Measurements from ENCODE around the gene TRMT6.

TRMT6 gene

DNA sequence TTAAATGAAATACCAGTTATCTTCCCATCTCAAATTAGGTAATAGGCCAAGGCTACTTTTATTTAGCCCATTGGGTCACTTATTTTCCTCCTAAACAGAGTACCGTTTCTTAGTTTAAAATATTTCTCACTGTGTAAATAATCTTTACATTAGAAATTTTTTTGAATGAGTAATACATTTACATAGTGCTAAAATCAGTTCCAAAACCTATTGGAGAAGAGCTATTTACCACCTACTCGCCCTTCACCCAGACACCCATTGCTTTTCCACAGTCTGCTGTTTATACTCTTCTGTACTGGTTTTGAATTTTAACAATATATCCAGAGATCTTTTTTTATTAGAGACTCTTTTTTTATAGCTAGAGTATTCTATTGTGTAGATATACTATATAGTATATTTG lies 37.0 kb upstream of the TRMT6 start:
- no peak for TF ChIP-seq EZH2phosphoT487 (IDR thresholded peaks at IDR 0.05; ENCODE audit: borderline replicate concordance, low read length)
- TF ChIP-seq, protein P1, sequence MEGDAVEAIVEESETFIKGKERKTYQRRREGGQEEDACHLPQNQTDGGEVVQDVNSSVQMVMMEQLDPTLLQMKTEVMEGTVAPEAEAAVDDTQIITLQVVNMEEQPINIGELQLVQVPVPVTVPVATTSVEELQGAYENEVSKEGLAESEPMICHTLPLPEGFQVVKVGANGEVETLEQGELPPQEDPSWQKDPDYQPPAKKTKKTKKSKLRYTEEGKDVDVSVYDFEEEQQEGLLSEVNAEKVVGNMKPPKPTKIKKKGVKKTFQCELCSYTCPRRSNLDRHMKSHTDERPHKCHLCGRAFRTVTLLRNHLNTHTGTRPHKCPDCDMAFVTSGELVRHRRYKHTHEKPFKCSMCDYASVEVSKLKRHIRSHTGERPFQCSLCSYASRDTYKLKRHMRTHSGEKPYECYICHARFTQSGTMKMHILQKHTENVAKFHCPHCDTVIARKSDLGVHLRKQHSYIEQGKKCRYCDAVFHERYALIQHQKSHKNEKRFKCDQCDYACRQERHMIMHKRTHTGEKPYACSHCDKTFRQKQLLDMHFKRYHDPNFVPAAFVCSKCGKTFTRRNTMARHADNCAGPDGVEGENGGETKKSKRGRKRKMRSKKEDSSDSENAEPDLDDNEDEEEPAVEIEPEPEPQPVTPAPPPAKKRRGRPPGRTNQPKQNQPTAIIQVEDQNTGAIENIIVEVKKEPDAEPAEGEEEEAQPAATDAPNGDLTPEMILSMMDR (IDR thresholded peaks at IDR 0.05; ENCODE audit: low read depth, low read length, poor library complexity, severe bottlenecking) = no peak
- no peaks in the 10 kb centered on the region for H3K27me3 ChIP-seq (ENCODE audit: control insufficient read depth, low read length)
- H3K4me1 ChIP-seq (ENCODE audit: control insufficient read depth, low read length) = no peaks in the 10 kb centered on the region
- peaks cover 91% of the 10 kb centered on the region for H3K36me3 ChIP-seq (ENCODE audit: control insufficient read depth, low read length)
- H3K4me3 ChIP-seq (ENCODE audit: low read length) = no peak overlapping the region
- H3K9me2 ChIP-seq (replicated peaks; ENCODE audit: control insufficient read depth, low read length) = no peaks in the 10 kb centered on the region
- H3K9me3 ChIP-seq (ENCODE audit: control insufficient read depth, insufficient read depth, low read length) = no peaks in the 10 kb centered on the region
- H3K27ac ChIP-seq (ENCODE audit: low read depth, low read length) = no peak overlapping the region
- no peaks in the 10 kb centered on the region for H4K20me1 ChIP-seq (ENCODE audit: control insufficient read depth, insufficient read depth, low read depth, low read length)
- no peak overlapping the region for H3K4me2 ChIP-seq (ENCODE audit: low read length)
- no peaks in the 10 kb centered on the region for H3K79me2 ChIP-seq (ENCODE audit: control insufficient read depth, low read length)
- H3F3A ChIP-seq (ENCODE audit: control insufficient read depth, insufficient read depth) = no peaks in the 10 kb centered on the region; the same call in 1 of the 2 replicates

DNA sequence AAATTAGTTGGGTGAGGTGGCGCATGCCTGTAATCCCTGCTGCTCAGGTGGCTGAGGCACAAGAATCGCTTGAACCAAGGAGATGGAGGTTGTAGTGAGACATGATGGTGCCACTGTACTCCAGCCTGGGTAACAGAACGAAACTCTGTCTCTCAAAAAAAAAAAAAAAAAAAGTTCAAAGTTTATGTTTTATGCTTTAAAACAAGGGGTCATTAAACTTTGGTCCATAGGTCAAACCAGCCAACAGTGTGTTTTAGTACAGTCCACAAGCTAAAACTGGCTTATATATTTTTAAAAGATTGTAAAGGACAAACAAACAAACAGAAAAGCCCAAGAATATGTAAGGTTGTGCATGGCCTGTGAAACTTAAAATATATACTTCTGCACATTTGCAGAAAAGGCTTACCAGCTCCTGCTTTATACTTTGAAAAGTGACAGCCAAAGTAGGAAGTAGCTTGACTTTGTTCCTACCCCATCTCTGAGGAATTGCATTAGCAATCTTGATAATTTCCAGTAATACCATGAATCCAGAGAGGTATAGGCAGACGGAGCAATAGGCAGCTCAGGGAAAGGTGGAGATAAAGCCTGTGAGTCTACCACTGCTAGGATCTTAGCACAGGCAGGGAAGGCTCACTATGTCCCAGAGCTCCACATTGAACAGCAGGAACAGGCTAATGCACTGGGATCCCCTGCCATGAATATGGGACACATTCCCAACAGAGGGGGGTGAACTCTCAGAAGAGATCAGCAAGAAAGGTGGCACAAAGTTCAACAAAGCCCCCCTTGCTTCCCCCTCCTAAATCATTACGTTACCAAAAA lies 30.6 kb upstream of the TRMT6 start:
- H4K20me1 ChIP-seq (ENCODE audit: control insufficient read depth, insufficient read depth, low read depth, low read length) = no peaks in the 10 kb centered on the region
- no peaks in the 10 kb centered on the region for H3K9me3 ChIP-seq (ENCODE audit: control insufficient read depth, insufficient read depth, low read length)
- TF ChIP-seq, protein P1 (IDR thresholded peaks at IDR 0.05; ENCODE audit: low read depth, low read length, poor library complexity, severe bottlenecking) = no peak
- TF ChIP-seq EZH2phosphoT487 (IDR thresholded peaks at IDR 0.05; ENCODE audit: borderline replicate concordance, low read length) = no peak
- H3F3A ChIP-seq (ENCODE audit: control insufficient read depth, insufficient read depth) = no peaks in the 10 kb centered on the region; the same call in 1 of the 2 replicates
- no peak overlapping the region for H3K4me2 ChIP-seq (ENCODE audit: low read length)
- no peaks in the 10 kb centered on the region for H3K27me3 ChIP-seq (ENCODE audit: control insufficient read depth, low read length)
- no peak overlapping the region for H3K4me3 ChIP-seq (ENCODE audit: low read length)
- H3K36me3 ChIP-seq (ENCODE audit: control insufficient read depth, low read length) = peaks cover 92% of the 10 kb centered on the region
- H3K79me2 ChIP-seq (ENCODE audit: control insufficient read depth, low read length) = no peaks in the 10 kb centered on the region
- H3K9me2 ChIP-seq (replicated peaks; ENCODE audit: control insufficient read depth, low read length) = no peaks in the 10 kb centered on the region
- no peak overlapping the region for H3K27ac ChIP-seq (ENCODE audit: low read depth, low read length)
- no peaks in the 10 kb centered on the region for H3K4me1 ChIP-seq (ENCODE audit: control insufficient read depth, low read length)

DNA sequence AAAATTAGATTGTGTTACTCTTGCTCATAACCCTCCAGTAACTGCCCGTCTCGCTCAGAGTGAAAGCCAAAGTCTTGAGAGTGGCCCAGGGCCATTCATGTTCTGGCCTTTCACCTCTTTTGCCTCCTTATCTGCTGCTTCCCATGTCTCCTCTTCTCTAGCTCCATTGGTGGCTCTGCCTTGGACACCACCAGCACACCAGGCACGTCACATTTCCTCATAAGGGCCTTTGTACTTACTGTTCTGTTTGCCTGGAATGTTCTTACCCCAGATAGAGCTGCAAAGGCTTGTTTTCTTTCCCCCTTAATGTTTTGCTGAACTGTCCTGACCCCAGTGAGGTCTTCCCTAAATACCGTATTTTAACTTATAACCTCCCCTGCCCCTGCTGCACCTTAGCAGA lies 29.5 kb upstream of the TRMT6 start:
- Histone ChIP-seq H3K9me3 (ENCODE audit: control insufficient read depth, insufficient read depth, low read length) (no peaks in the 10 kb centered on the region), H3K4me2 (ENCODE audit: low read length) (no peak overlapping the region), H3K79me2 (ENCODE audit: control insufficient read depth, low read length) (no peaks in the 10 kb centered on the region), H4K20me1 (ENCODE audit: control insufficient read depth, insufficient read depth, low read depth, low read length) (no peaks in the 10 kb centered on the region), H3K4me3 (ENCODE audit: low read length) (no peak overlapping the region), H3K9me2 (replicated peaks; ENCODE audit: control insufficient read depth, low read length) (no peaks in the 10 kb centered on the region), H3K36me3 (ENCODE audit: control insufficient read depth, low read length) (peaks cover 95% of the 10 kb centered on the region), H3K4me1 (ENCODE audit: control insufficient read depth, low read length) (no peaks in the 10 kb centered on the region), H3K27me3 (ENCODE audit: control insufficient read depth, low read length) (no peaks in the 10 kb centered on the region), H3F3A (ENCODE audit: control insufficient read depth, insufficient read depth) (no peaks in the 10 kb centered on the region; the same call in 1 of the 2 replicates), H3K27ac (ENCODE audit: low read depth, low read length) (no peak overlapping the region)
- TF ChIP-seq, protein P1 (IDR thresholded peaks at IDR 0.05; ENCODE audit: low read depth, low read length, poor library complexity, severe bottlenecking) = no peak
- TF ChIP-seq EZH2phosphoT487 (IDR thresholded peaks at IDR 0.05; ENCODE audit: borderline replicate concordance, low read length) = no peak
